PC-3 (cell line): ENCODE data around the gene STUM. TPM values are rescaled to one million over a fixed set of nuclear protein-coding genes. Genes with fewer than 3 reads are reported as not detected.

Experiments
- ATAC-seq: fragments of 200-7000 bp; cut with Tn5 transposase; 2 replicates; pipeline ENCODE4 v1.9.1; 2020; ENCODE audit warnings: mild to moderate bottlenecking, moderate library complexity
- BruUV-seq: library from RNA; stranded (reverse); fragments of 400-500 nt; replicated peaks from 2 replicates; lab custom pipeline; 2021; lab: Mats Ljungman, UMichigan
- CTCF ChIA-PET: fragments of 300-600 bp; sonication (Branson Sonifier 250); formaldehyde crosslinking; loops from one replicate; lab custom pipeline; 2022; ENCODE audit warnings: antibody characterized with exemption; lab: Charles Lee
- POLR2A ChIA-PET: fragments of 300-600 bp; sonication (Branson Sonifier 250); formaldehyde crosslinking; loops from one replicate; lab custom pipeline; 2022; ENCODE audit warnings: antibody characterized with exemption; ENCODE audit not compliant: unreplicated experiment; lab: Charles Lee
- DNase-seq: peaks from one replicate; pipeline ENCODE4 v3.0.0-alpha.2; 2015
- H2AFZ ChIP-seq: fragments of 300-600 bp; sonication (generic); 2 replicates; pipeline ENCODE4 v1.6.0; 2016; ENCODE audit warnings: antibody characterized with exemption, low read length
- H3F3A ChIP-seq: fragments of 300-600 bp; sonication (generic); one replicate; pipeline ENCODE4 v1.6.0; 2017; ENCODE audit warnings: antibody characterized with exemption, low read length, control low read depth, mild to moderate bottlenecking; ENCODE audit not compliant: unreplicated experiment
- H3K27ac ChIP-seq: fragments of 300-600 bp; sonication (generic); 2 replicates; pipeline ENCODE4 v1.5.1; 2016; ENCODE audit warnings: mild to moderate bottlenecking, low read length
- H3K27me3 ChIP-seq: fragments of 300-600 bp; sonication (generic); 2 replicates; pipeline ENCODE4 v1.6.1; 2016; ENCODE audit warnings: low read length, mixed read lengths
- H3K36me3 ChIP-seq: fragments of 300-600 bp; sonication (generic); 2 replicates; pipeline ENCODE4 v1.6.1; 2016; ENCODE audit warnings: low read depth, mixed run types, low read length, mixed read lengths
- H3K4me1 ChIP-seq: fragments of 300-600 bp; sonication (generic); 2 replicates; pipeline ENCODE4 v1.5.1; 2016; ENCODE audit warnings: low read length; ENCODE audit not compliant: insufficient read depth
- H3K4me2 ChIP-seq: fragments of 300-600 bp; sonication (generic); 2 replicates; pipeline ENCODE4 v1.6.0; 2016; ENCODE audit warnings: low read length
- H3K4me3 ChIP-seq: fragments of 300-600 bp; sonication (generic); 2 replicates; pipeline ENCODE4 v1.5.1; 2016; ENCODE audit warnings: mild to moderate bottlenecking, low read length, mixed read lengths
- H3K79me2 ChIP-seq: fragments of 300-600 bp; sonication (generic); 2 replicates; pipeline ENCODE4 v1.6.1; 2017; ENCODE audit warnings: low read length, mixed read lengths
- H3K9ac ChIP-seq: fragments of 300-600 bp; sonication (generic); 2 replicates; pipeline ENCODE4 v1.6.0; 2016; ENCODE audit warnings: mild to moderate bottlenecking, low read length
- H3K9me2 ChIP-seq: fragments of 300-600 bp; sonication (generic); replicated peaks from 2 replicates; pipeline ENCODE4 v1.6.1; 2016; ENCODE audit warnings: mixed run types, low read length, mixed read lengths
- H3K9me3 ChIP-seq: fragments of 300-600 bp; sonication (generic); 2 replicates; pipeline ENCODE4 v1.6.1; 2016; ENCODE audit warnings: low read length, mixed read lengths
- H4K20me1 ChIP-seq: fragments of 300-600 bp; sonication (generic); 2 replicates; pipeline ENCODE4 v1.6.1; 2016; ENCODE audit warnings: low read length, mixed read lengths
- CTCF ChIP-seq: fragments of 300-600 bp; sonication (generic); conservative IDR thresholded peaks from 2 replicates; pipeline ENCODE4 v1.5.1; 2017; ENCODE audit warnings: antibody characterized with exemption, low read depth, mild to moderate bottlenecking, low read length
- EZH2 ChIP-seq: fragments of 300-600 bp; sonication (generic); IDR thresholded peaks from one replicate; pipeline ENCODE4 v1.6.1; 2017; ENCODE audit warnings: antibody characterized with exemption, mild to moderate bottlenecking, low read length; ENCODE audit not compliant: unreplicated experiment
- EZH2phosphoT487 ChIP-seq: fragments of 300-600 bp; sonication (generic); IDR thresholded peaks from 2 replicates; pipeline ENCODE4 v1.6.1; 2018; ENCODE audit warnings: mild to moderate bottlenecking, antibody characterized with exemption, low read length, borderline replicate concordance
- intact Hi-C: fragments of 100-400 bp; cut with micrococcal nuclease; formaldehyde crosslinking; loops from 2 replicates; pipeline ENCODE4 v1.9.0; 2023
- total RNA-seq: library from RNA; depleted of rRNA; stranded (reverse); fragments of >200 nt; gene quantifications from 2 replicates; pipeline ENCODE4 v1.2.3, GENCODE V29; 2014

Gene STUM
- total RNA-seq, 1 experiment from 2014 or later, result 0.58 TPM

- intact Hi-C loops, result no loop called here
- H3F3A ChIP-seq, result no peaks in the 10 kb centered on the region
- H3K9me2 ChIP-seq, result no peaks in the 10 kb centered on the region
- POLR2A ChIA-PET, result no interaction called here
- H3K79me2 ChIP-seq, result no peaks in the 10 kb centered on the region
- H3K27me3 ChIP-seq, result peaks cover 29% of the 10 kb centered on the region
- DNase-seq, result no peak
- no peaks in the 10 kb centered on the region for H4K20me1 ChIP-seq
- TF ChIP-seq CTCF (no peak), EZH2 (no peak), EZH2phosphoT487 (no peak)
- no peaks in the 10 kb centered on the region for H3K9me3 ChIP-seq
- no peak for ATAC-seq
- H3K27ac ChIP-seq, result no peak overlapping the region
- H3K4me3 ChIP-seq, result no peak overlapping the region
- no peak overlapping the region for H2AFZ ChIP-seq
- no peaks in the 10 kb centered on the region for H3K4me1 ChIP-seq
- no peak overlapping the region for H3K9ac ChIP-seq
- CTCF ChIA-PET, result no interaction called here
- BruUV-seq, result no TSS peak
- no peaks in the 10 kb centered on the region for H3K36me3 ChIP-seq
- no peak overlapping the region for H3K4me2 ChIP-seq
These were observed 38.3 kb downstream of the STUM start for GRCh38 chr1:226586650-226587422.

- DNase-seq (no peak), ATAC-seq (no peak)
- no peak for TF ChIP-seq EZH2
- TF ChIP-seq CTCF, result no peak
- TF ChIP-seq EZH2phosphoT487, result no peak
- intact Hi-C loops, result no loop called here
- H3K9me2 ChIP-seq, result no peaks in the 10 kb centered on the region
- H3K4me3 ChIP-seq, result no peak overlapping the region
- no peaks in the 10 kb centered on the region for H3F3A ChIP-seq
- CTCF ChIA-PET, result no interaction called here
- no peaks in the 10 kb centered on the region for H3K79me2 ChIP-seq
- H3K27me3 ChIP-seq, result peaks cover 33% of the 10 kb centered on the region
- H3K36me3 ChIP-seq, result no peaks in the 10 kb centered on the region
- H3K9ac ChIP-seq, result no peak overlapping the region
- no TSS peak for BruUV-seq
- no peak overlapping the region for H3K27ac ChIP-seq
- no peak overlapping the region for H2AFZ ChIP-seq
- H3K4me1 ChIP-seq, result no peaks in the 10 kb centered on the region
- H3K4me2 ChIP-seq, result no peak overlapping the region
- POLR2A ChIA-PET, result no interaction called here
- H3K9me3 ChIP-seq, result no peaks in the 10 kb centered on the region
- H4K20me1 ChIP-seq, result no peaks in the 10 kb centered on the region
These were observed 39.9 kb downstream of the STUM start for GRCh38 chr1:226588484-226588883.

GRCh38 chr1:226589008-226589733 lies 40.6 kb downstream of the STUM start:
- no TSS peak for BruUV-seq
- no peaks in the 10 kb centered on the region for H3K4me1 ChIP-seq
- H4K20me1 ChIP-seq, result no peaks in the 10 kb centered on the region
- no peaks in the 10 kb centered on the region for H3F3A ChIP-seq
- DNase-seq, result no peak
- H3K9ac ChIP-seq, result no peak overlapping the region
- H3K27me3 ChIP-seq, result peaks cover 39% of the 10 kb centered on the region
- ATAC-seq, result no peak
- CTCF ChIA-PET, result no interaction called here
- H3K4me2 ChIP-seq, result no peak overlapping the region
- no peaks in the 10 kb centered on the region for H3K9me3 ChIP-seq
- no peaks in the 10 kb centered on the region for H3K36me3 ChIP-seq
- intact Hi-C loops, result no loop called here
- H2AFZ ChIP-seq, result no peak overlapping the region
- POLR2A ChIA-PET, result no interaction called here
- H3K9me2 ChIP-seq, result no peaks in the 10 kb centered on the region
- no peak overlapping the region for H3K4me3 ChIP-seq
- TF ChIP-seq EZH2 (no peak), CTCF (no peak), EZH2phosphoT487 (no peak)
- no peaks in the 10 kb centered on the region for H3K79me2 ChIP-seq
- H3K27ac ChIP-seq, result no peak overlapping the region
